Kidney (tissue), 14 donors: Measurements from ENCODE around the gene CPED1. TPM values are rescaled to one million over a fixed set of nuclear protein-coding genes. Genes with fewer than 3 reads are reported as not detected.
A peak's percentile ranks its signal among the peaks of the same experiment; 100 is the strongest.

ENCODE experiments used
- DNase-seq, 5 donors: peaks; one replicate each; pipeline ENCODE4 v3.0.0-alpha.2; 2013 to 2020
- FAIRE-seq: peaks from 2 replicates; lab custom pipeline; 2012; peaks lifted over from hg19 to GRCh38; lab: Jason Lieb, UNC
- H3K27ac ChIP-seq, 2 donors: one replicate each; pipeline ENCODE4 v1.7.0; 2013; ENCODE audit warnings: low read depth in 2 of 2, low read length in 2 of 2, inconsistent platforms in 1 of 2
- H3K27me3 ChIP-seq: one replicate; pipeline ENCODE4 v1.7.1; 2013; ENCODE audit warnings: low read length, inconsistent platforms; ENCODE audit not compliant: control insufficient read depth, insufficient read depth
- H3K36me3 ChIP-seq, 3 donors: one replicate each; pipeline versions ENCODE4 v1.7.0 to v1.7.1; 2013; ENCODE audit warnings: low read length in 3 of 3, control low read depth in 1 of 3, inconsistent platforms in 1 of 3; ENCODE audit not compliant: insufficient read depth in 3 of 3, control insufficient read depth in 2 of 3
- H3K4me1 ChIP-seq, 3 donors: one replicate each; pipeline versions ENCODE4 v1.7.0 to v1.7.1; 2013; ENCODE audit warnings: low read length in 3 of 3, inconsistent platforms in 1 of 3, low read depth in 1 of 3; ENCODE audit not compliant: control insufficient read depth in 2 of 3, insufficient read depth in 2 of 3
- H3K4me3 ChIP-seq, 3 donors: one replicate each; pipeline versions ENCODE4 v1.7.0 to v1.8.1; 2013; ENCODE audit warnings: low read length in 3 of 3, control low read depth in 1 of 3, inconsistent platforms in 1 of 3
- H3K9ac ChIP-seq, 3 donors: one replicate each; pipeline versions ENCODE4 v1.7.0 to v1.7.1; 2013; ENCODE audit warnings: low read length in 3 of 3, control low read depth in 1 of 3, inconsistent platforms in 1 of 3
- H3K9me3 ChIP-seq, 3 donors: one replicate each; pipeline versions ENCODE4 v1.7.0 to v1.7.1; 2013; ENCODE audit warnings: low read length in 3 of 3, control low read depth in 1 of 3, inconsistent platforms in 1 of 3; ENCODE audit not compliant: control insufficient read depth in 2 of 3, insufficient read depth in 1 of 3
- CTCF ChIP-seq: IDR thresholded peaks from 3 replicates; pipeline ENCODE4 v1.5.1; 2012; ENCODE audit warnings: mild to moderate bottlenecking, moderate library complexity, borderline replicate concordance; ENCODE audit not compliant: insufficient read depth; ENCODE audit errors: extremely low read depth
- intact Hi-C: fragments of 100-400 bp; cut with DNase I; formaldehyde crosslinking; loops from one replicate; pipeline ENCODE4 v1.11.1; 2022
- polyA plus RNA-seq: library from polyadenylated mRNA; stranded (reverse); fragments of 350-450 nt; fragmentation: Illumina TruSeq; extraction: RNeasy Lipid Tissue Mini Kit (QIAGEN cat#74804); gene quantifications from one replicate; pipeline ENCODE4 v1.2.3, GENCODE V29; 2014; ENCODE audit warnings: low read depth, low replicate concordance; ENCODE audit not compliant: insufficient read depth
- total RNA-seq: library from RNA; stranded (reverse); fragmentation: NEBNext Ultra II Directional; extraction: Animal tissue kit (Norgen Biotek cat#: 25700); gene quantifications from one replicate; pipeline ENCODE4 v1.2.1, GENCODE V29; 2021
- donor health status: control.
- donor health status: control.
- donor health status: control.
- donor health status: control.
- donor health status: control.
- donor health status: DM: yes; HTN: yes; CAD: no.
- donor health status: Normal renal cell carcinoma (clear cell type).

Gene CPED1
- total and polyA plus RNA-seq, 2 donors from 2014 or later, result 2.9 to 16.9 TPM

DNA sequence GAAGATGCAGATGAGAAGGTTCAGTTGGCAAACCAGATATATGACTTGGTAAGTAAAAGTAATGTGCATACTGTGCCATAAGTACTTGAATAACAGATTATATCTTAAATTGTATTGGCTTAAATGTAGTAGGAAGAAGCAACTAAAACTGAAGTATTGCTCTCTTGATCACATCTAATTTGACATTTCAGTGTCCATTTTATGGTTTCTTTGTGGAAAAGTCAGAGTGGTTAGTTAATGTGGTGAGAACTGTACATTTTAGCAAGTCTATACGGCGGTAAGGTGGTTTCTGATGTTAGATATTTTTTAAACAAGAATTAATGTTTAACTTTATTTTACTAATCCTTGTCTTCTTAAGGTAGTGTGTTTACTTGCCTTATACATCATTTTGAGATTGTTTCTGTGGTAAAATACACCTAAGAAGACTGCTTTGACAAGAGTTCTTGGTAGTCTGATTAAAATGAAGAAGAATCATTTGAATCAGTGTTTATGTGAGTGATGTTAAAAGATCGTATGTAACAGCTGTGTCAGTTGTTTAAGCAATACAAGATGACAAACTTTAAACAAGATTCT, 32.8 kb upstream of the CPED1 start:
- no peaks in the 10 kb centered on the region for H3K27me3 ChIP-seq
- H3K9ac ChIP-seq, result no peak overlapping the region
- H3K9me3 ChIP-seq, result no peaks in the 10 kb centered on the region
- no peak for FAIRE-seq
- H3K27ac ChIP-seq, result no peak overlapping the region
- no peak for DNase-seq
- intact Hi-C loops, result no loop called here
- no peak for TF ChIP-seq CTCF
- peaks cover 3 to 25% (median 11%) of the 10 kb centered on the region in 3 donors for H3K36me3 ChIP-seq
- H3K4me1 ChIP-seq, result peaks cover 0 to 8% (median 5%) of the 10 kb centered on the region in 3 donors
- H3K4me3 ChIP-seq, result no peak overlapping the region

DNA sequence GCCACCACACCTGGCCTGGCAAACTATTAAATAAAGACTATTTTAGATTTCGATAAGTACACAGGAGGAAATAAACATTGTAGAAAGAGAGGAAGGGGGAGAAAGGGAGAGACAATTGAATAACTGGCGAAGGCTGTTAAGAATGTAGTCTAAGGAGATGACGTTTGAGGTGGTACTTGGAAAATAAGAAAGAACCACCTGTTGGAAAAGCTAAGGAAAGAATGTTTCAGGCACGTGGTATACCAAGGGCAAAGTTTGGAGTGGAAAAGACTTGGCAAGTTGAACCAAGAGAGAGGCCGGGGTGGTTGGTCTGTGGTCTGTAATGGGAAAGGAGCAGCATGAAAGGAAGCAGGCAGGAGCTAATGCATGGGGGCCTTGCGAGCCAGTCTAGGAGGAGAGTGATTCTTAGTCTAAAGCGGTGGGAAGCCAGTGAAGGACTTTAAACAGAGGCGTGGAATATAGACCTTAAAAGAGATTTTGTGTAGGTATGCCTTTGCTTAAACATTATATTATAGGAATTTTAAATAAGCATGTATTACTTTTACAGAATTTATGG, 28.5 kb upstream of the CPED1 start:
- H3K27me3 ChIP-seq, result no peaks in the 10 kb centered on the region
- no peak overlapping the region for H3K27ac ChIP-seq
- peaks cover 0 to 2% (median 0%) of the 10 kb centered on the region in 3 donors for H3K4me1 ChIP-seq
- TF ChIP-seq CTCF, result no peak
- intact Hi-C loops, result no loop called here
- no peaks in the 10 kb centered on the region for H3K9me3 ChIP-seq
- DNase-seq (no peak), FAIRE-seq (no peak)
- H3K36me3 ChIP-seq, result peaks cover 5 to 18% (median 10%) of the 10 kb centered on the region in 3 donors
- no peak overlapping the region for H3K4me3 ChIP-seq
- no peak overlapping the region for H3K9ac ChIP-seq

GRCh38 chr7:120960714-120961113, 27.8 kb upstream of the CPED1 start:
- TF ChIP-seq CTCF, result no peak
- peak in 2 of 5 donors; percentile 29 to 52 for DNase-seq
- Histone ChIP-seq H3K36me3 (peaks cover 2 to 19% (median 8%) of the 10 kb centered on the region in 3 donors), H3K9me3 (no peaks in the 10 kb centered on the region), H3K4me1 (peaks cover 0 to 2% (median 0%) of the 10 kb centered on the region in 3 donors), H3K27me3 (no peaks in the 10 kb centered on the region), H3K4me3 (no peak overlapping the region), H3K27ac (no peak overlapping the region), H3K9ac (no peak overlapping the region)
- intact Hi-C loops, result no loop called here
- FAIRE-seq, result no peak
